Endodermal cell (in vitro differentiated cells): ENCODE results near the gene TOM1L2. TPM values are rescaled to one million over a fixed set of nuclear protein-coding genes. Genes with fewer than 3 reads are reported as not detected.

Experiments used
- DNase-seq: peaks from one replicate; pipeline ENCODE4 v3.0.0-alpha.2; 2017
- H3K27ac ChIP-seq: 2 replicates; pipeline ENCODE4 v1.5.1; 2013; ENCODE audit warnings: mild to moderate bottlenecking, low read depth, low read length, moderate library complexity
- H3K27me3 ChIP-seq: 2 replicates; pipeline ENCODE4 v1.6.1; 2013; ENCODE audit warnings: mild to moderate bottlenecking, low read length, moderate library complexity; ENCODE audit not compliant: insufficient read depth, control insufficient read depth, poor library complexity, severe bottlenecking
- H3K36me3 ChIP-seq: 2 replicates; pipeline ENCODE4 v1.7.0; 2013; ENCODE audit warnings: mild to moderate bottlenecking, low read length, moderate library complexity; ENCODE audit not compliant: control insufficient read depth, insufficient read depth
- H3K4me1 ChIP-seq: one replicate; pipeline ENCODE4 v1.7.0; 2013; ENCODE audit warnings: low read length; ENCODE audit not compliant: control insufficient read depth, insufficient read depth
- H3K4me3 ChIP-seq: 2 replicates; pipeline ENCODE4 v1.5.1; 2013; ENCODE audit warnings: mild to moderate bottlenecking, low read length, moderate library complexity
- H3K9ac ChIP-seq: 2 replicates; pipeline ENCODE4 v1.6.1; 2013; ENCODE audit warnings: mild to moderate bottlenecking, low read length, moderate library complexity; ENCODE audit not compliant: poor library complexity, severe bottlenecking; ENCODE audit errors: extremely low read depth
- H3K9me3 ChIP-seq: 2 replicates; pipeline ENCODE4 v1.6.1; 2013; ENCODE audit warnings: mild to moderate bottlenecking, low read length, moderate library complexity; ENCODE audit not compliant: control insufficient read depth
- H3K27ac Mint-ChIP-seq: 2 replicates; pipeline ENCODE4 v1.8.0; 2020; ENCODE audit warnings: mixed read lengths
- H3K27me3 Mint-ChIP-seq: 2 replicates; pipeline ENCODE4 v1.8.0; 2021; ENCODE audit warnings: mild to moderate bottlenecking, mixed read lengths; ENCODE audit not compliant: insufficient read depth
- H3K36me3 Mint-ChIP-seq: 2 replicates; pipeline ENCODE4 v1.8.0; 2020; ENCODE audit warnings: low read depth, mixed read lengths
- H3K4me1 Mint-ChIP-seq: 2 replicates; pipeline ENCODE4 v1.8.0; 2020; ENCODE audit warnings: mixed read lengths
- H3K4me3 Mint-ChIP-seq: 2 replicates; pipeline ENCODE4 v1.8.0; 2020; ENCODE audit warnings: mild to moderate bottlenecking, moderate library complexity, mixed read lengths
- H3K9me3 Mint-ChIP-seq: 2 replicates; pipeline ENCODE4 v1.8.0; 2020; ENCODE audit warnings: mild to moderate bottlenecking, mixed read lengths
- CTCF ChIP-seq: fragments of 200-600 bp; sonication (generic); conservative IDR thresholded peaks from 2 replicates; pipeline ENCODE4 v1.5.0; 2021; ENCODE audit warnings: antibody characterized with exemption, mild to moderate bottlenecking
- WGBS, 2 experiments: methylation state at CpG; one replicate each; pipeline versions ENCODE4 v1.1.5 to v1.1.7; 2013; ENCODE audit warnings: missing lambda C conversion rate in 2 of 2, mixed read lengths in 1 of 2; ENCODE audit not compliant: insufficient coverage in 1 of 2, insufficient read length in 1 of 2; 5-methylcytosine and 5-hydroxymethylcytosine counted together
- total RNA-seq, 2 donors: library from RNA; stranded (reverse); fragmentation: NEBNext Ultra II Directional in 1 of 2; extraction: Animal tissue kit (Norgen Biotek cat#: 25700) in 1 of 2; gene quantifications; 2 replicates in 1 of 2; 3 replicates in 1 of 2; pipeline ENCODE4 v1.2.1, GENCODE V29; 2021

Gene TOM1L2
- total RNA-seq, 2 donors from 2014 or later: 10.2 to 11.5 TPM

- H3K9me3 Mint-ChIP-seq: no peaks in the 10 kb centered on the region
- Histone ChIP-seq H3K9ac (no peak overlapping the region), H3K27ac (no peak overlapping the region), H3K4me3 (no peak overlapping the region), H3K9me3 (no peaks in the 10 kb centered on the region), H3K4me1 (peaks cover 13% of the 10 kb centered on the region), H3K36me3 (peaks cover 79% of the 10 kb centered on the region), H3K27me3 (no peaks in the 10 kb centered on the region)
- peaks cover 41% of the 10 kb centered on the region for H3K36me3 Mint-ChIP-seq
- 93 to 100% methylated on average over 1 to 2 of the region's 2 CpGs for WGBS, 2 experiments
- no peak overlapping the region for H3K4me3 Mint-ChIP-seq
- DNase-seq: no peak
- H3K27ac Mint-ChIP-seq: no peak overlapping the region
- H3K27me3 Mint-ChIP-seq: no peaks in the 10 kb centered on the region
- TF ChIP-seq CTCF: no peak
- H3K4me1 Mint-ChIP-seq: peaks cover 7% of the 10 kb centered on the region
Observed at GRCh38 chr17:18019838-18020154, 47.6 kb upstream of the TOM1L2 start.

- Histone ChIP-seq H3K27ac (no peak overlapping the region), H3K36me3 (peaks cover 78% of the 10 kb centered on the region), H3K4me1 (peaks cover 13% of the 10 kb centered on the region), H3K9ac (no peak overlapping the region), H3K4me3 (no peak overlapping the region), H3K9me3 (no peaks in the 10 kb centered on the region), H3K27me3 (no peaks in the 10 kb centered on the region)
- H3K27me3 Mint-ChIP-seq: no peaks in the 10 kb centered on the region
- no peak overlapping the region for H3K4me3 Mint-ChIP-seq
- TF ChIP-seq CTCF: no peak
- H3K9me3 Mint-ChIP-seq: no peaks in the 10 kb centered on the region
- DNase-seq: peak; percentile 43
- WGBS, 2 experiments: 89 to 95% methylated on average over 9 to 15 of the region's 15 CpGs
- H3K27ac Mint-ChIP-seq: peak overlapping the region; percentile 56
- peaks cover 7% of the 10 kb centered on the region for H3K4me1 Mint-ChIP-seq
- H3K36me3 Mint-ChIP-seq: peaks cover 40% of the 10 kb centered on the region
Observed at GRCh38 chr17:18018411-18018921, 46.3 kb upstream of the TOM1L2 start.

GRCh38 chr17:18017958-18018357 is 45.8 kb upstream of the TOM1L2 start:
- Mint-ChIP-seq H3K4me3 (no peak overlapping the region), H3K27ac (peak overlapping the region; percentile 56), H3K4me1 (peaks cover 7% of the 10 kb centered on the region)

More at GRCh38 chr17:18017958-18018357, 45.8 kb upstream of the TOM1L2 start:
- Mint-ChIP-seq H3K27me3 (no peaks in the 10 kb centered on the region), H3K9me3 (no peaks in the 10 kb centered on the region), H3K36me3 (peaks cover 44% of the 10 kb centered on the region)
- peaks cover 13% of the 10 kb centered on the region for H3K4me1 ChIP-seq
- H3K4me3 ChIP-seq: no peak overlapping the region
- DNase-seq: no peak
- H3K27me3 ChIP-seq: no peaks in the 10 kb centered on the region
- no peak for TF ChIP-seq CTCF
- H3K27ac ChIP-seq: no peak overlapping the region
- H3K9me3 ChIP-seq: no peaks in the 10 kb centered on the region
- H3K36me3 ChIP-seq: peaks cover 80% of the 10 kb centered on the region
- WGBS, 2 experiments: 61 to 89% methylated on average over 3 of the region's 3 CpGs
- no peak overlapping the region for H3K9ac ChIP-seq
